OCI-LY3 (cell line): ENCODE data around the gene ALKBH5.

Source experiments
- H2AFZ ChIP-seq: fragments of 200-600, 300-600 bp; shearing (Covaris generic); 2 replicates; pipeline ENCODE4 v1.6.0; 2014; ENCODE audit warnings: antibody characterized with exemption, low read depth, low read length
- H3K27ac ChIP-seq: fragments of 200-600, 300-600 bp; sonication (generic); 2 replicates; pipeline ENCODE4 v1.5.1; 2014; ENCODE audit warnings: mild to moderate bottlenecking, low read length, moderate library complexity, mixed read lengths
- H3K27me3 ChIP-seq: fragments of 200-600, 300-600 bp; sonication (generic); 2 replicates; pipeline ENCODE4 v1.6.1; 2014; ENCODE audit warnings: low read depth, low read length, mixed read lengths
- H3K36me3 ChIP-seq: fragments of 200-600, 300-600 bp; sonication (generic); replicated peaks from 2 replicates; pipeline ENCODE3; 2014; ENCODE audit warnings: low read depth, low read length, mixed read lengths
- H3K4me1 ChIP-seq: fragments of 300-600, 200-600 bp; sonication (generic); 2 replicates; pipeline ENCODE4 v1.6.1; 2014; ENCODE audit warnings: low read length, mixed read lengths
- H3K4me2 ChIP-seq: fragments of 200-600, 300-600 bp; sonication (generic); 2 replicates; pipeline ENCODE4 v1.6.1; 2014; ENCODE audit warnings: low read length, mixed read lengths
- H3K4me3 ChIP-seq: fragments of 300-600, 200-600 bp; sonication (generic); 2 replicates; pipeline ENCODE4 v1.5.1; 2014; ENCODE audit warnings: antibody characterized with exemption, mild to moderate bottlenecking, low read length, moderate library complexity
- H3K79me2 ChIP-seq: fragments of 300-600, 200-600 bp; shearing (Covaris generic); 2 replicates; pipeline ENCODE4 v1.6.1; 2014; ENCODE audit warnings: mild to moderate bottlenecking, low read length, mixed read lengths
- H3K9ac ChIP-seq: fragments of 300-600, 200-600 bp; shearing (Covaris generic); 2 replicates; pipeline ENCODE4 v1.6.0; 2014; ENCODE audit warnings: mild to moderate bottlenecking, low read length, moderate library complexity
- H3K9me3 ChIP-seq: fragments of 200-600, 300-600 bp; shearing (Covaris generic); 2 replicates; pipeline ENCODE4 v1.6.1; 2014; ENCODE audit warnings: low read length, mixed read lengths; ENCODE audit not compliant: insufficient read depth
- H4K20me1 ChIP-seq: fragments of 200-600, 300-600 bp; sonication (generic); 2 replicates; pipeline ENCODE4 v1.6.1; 2016; ENCODE audit warnings: low read length, mixed read lengths; ENCODE audit not compliant: insufficient read depth
- EZH2phosphoT487 ChIP-seq: fragments of 200-600 bp; shearing (Covaris generic); IDR thresholded peaks from 2 replicates; pipeline ENCODE4 v1.6.1; 2018; ENCODE audit warnings: antibody characterized with exemption, mixed run types, low read depth
- TF ChIP-seq, protein P1 (sequence below): fragments of 200-600, 300-600 bp; sonication (generic); IDR thresholded peaks from 2 replicates; pipeline ENCODE4 v1.5.1; 2014; ENCODE audit warnings: antibody characterized with exemption, low read length, low read depth

Gene ALKBH5

DNA sequence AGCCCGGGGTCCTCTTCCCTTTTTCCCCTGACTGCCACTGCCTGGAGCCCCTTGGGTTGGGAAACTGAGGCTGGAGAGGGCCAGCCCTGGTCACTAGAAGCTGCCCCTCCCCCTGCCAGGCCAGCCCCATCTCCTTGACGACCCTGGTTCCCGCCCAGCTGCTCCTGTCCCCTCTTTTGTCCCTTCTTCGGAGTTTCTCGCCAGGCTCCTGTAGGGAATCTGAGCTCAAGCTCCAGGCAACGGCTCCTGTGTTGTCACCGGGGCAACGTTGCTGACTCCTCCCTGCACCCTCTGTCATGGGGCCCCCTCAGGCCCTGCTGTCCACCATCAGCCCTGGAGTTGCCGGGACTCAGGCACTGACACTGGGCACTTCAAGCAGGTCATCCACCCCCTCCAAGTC is 47.5 kb downstream of the ALKBH5 start:
- H3K27ac ChIP-seq = no peak overlapping the region
- no peak overlapping the region for H3K4me2 ChIP-seq
- H2AFZ ChIP-seq = no peak overlapping the region
- H3K9me3 ChIP-seq = no peaks in the 10 kb centered on the region
- no peak overlapping the region for H3K4me3 ChIP-seq
- H4K20me1 ChIP-seq = no peaks in the 10 kb centered on the region
- no peak for TF ChIP-seq EZH2phosphoT487
- TF ChIP-seq, protein P1, sequence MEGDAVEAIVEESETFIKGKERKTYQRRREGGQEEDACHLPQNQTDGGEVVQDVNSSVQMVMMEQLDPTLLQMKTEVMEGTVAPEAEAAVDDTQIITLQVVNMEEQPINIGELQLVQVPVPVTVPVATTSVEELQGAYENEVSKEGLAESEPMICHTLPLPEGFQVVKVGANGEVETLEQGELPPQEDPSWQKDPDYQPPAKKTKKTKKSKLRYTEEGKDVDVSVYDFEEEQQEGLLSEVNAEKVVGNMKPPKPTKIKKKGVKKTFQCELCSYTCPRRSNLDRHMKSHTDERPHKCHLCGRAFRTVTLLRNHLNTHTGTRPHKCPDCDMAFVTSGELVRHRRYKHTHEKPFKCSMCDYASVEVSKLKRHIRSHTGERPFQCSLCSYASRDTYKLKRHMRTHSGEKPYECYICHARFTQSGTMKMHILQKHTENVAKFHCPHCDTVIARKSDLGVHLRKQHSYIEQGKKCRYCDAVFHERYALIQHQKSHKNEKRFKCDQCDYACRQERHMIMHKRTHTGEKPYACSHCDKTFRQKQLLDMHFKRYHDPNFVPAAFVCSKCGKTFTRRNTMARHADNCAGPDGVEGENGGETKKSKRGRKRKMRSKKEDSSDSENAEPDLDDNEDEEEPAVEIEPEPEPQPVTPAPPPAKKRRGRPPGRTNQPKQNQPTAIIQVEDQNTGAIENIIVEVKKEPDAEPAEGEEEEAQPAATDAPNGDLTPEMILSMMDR = no peak
- peaks cover 4% of the 10 kb centered on the region; the same call in 1 of the 2 replicates for H3K4me1 ChIP-seq
- H3K36me3 ChIP-seq = no peaks in the 10 kb centered on the region
- H3K27me3 ChIP-seq = no peaks in the 10 kb centered on the region
- no peak overlapping the region for H3K9ac ChIP-seq
- no peaks in the 10 kb centered on the region for H3K79me2 ChIP-seq

DNA sequence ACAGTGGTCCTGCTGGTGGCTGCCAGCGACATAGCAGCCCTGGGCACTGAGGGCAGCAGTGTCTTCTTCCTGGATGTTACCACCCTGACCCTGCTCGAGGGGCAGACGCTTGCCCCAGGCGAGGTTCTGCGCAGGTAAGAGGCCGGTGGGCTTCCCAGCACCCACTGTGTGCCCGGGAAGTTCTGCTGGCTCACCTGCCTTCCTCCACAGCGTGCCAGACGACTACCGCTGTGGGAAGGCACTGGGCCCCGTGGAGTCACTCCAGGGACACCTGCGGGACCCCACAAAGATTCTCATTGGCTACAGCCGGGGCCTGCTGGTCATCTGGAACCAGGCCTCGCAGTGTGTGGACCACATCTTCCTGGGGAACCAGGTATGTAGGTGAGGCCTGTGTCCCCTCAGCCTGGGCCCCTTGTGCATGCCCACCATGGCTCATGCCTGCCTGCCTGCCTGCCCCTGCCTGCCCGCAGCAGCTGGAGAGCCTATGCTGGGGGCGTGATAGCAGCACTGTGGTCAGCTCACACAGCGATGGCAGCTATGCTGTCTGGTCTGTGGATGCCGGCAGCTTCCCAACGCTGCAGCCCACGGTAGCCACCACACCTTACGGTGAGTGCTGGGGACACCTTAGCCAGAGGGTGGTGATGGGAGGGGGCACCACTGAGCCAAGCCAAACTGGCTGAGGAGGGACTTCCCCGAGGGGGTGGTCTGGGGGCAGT is 50.3 kb downstream of the ALKBH5 start:
- Histone ChIP-seq H3K27me3 (no peaks in the 10 kb centered on the region), H3K4me3 (no peak overlapping the region), H3K79me2 (no peaks in the 10 kb centered on the region), H3K4me1 (no peaks in the 10 kb centered on the region), H3K9me3 (no peaks in the 10 kb centered on the region), H4K20me1 (no peaks in the 10 kb centered on the region), H3K27ac (no peak overlapping the region), H2AFZ (no peak overlapping the region), H3K4me2 (no peak overlapping the region), H3K36me3 (no peaks in the 10 kb centered on the region), H3K9ac (no peak overlapping the region)
- TF ChIP-seq, protein P1 = no peak
- TF ChIP-seq EZH2phosphoT487 = no peak

DNA sequence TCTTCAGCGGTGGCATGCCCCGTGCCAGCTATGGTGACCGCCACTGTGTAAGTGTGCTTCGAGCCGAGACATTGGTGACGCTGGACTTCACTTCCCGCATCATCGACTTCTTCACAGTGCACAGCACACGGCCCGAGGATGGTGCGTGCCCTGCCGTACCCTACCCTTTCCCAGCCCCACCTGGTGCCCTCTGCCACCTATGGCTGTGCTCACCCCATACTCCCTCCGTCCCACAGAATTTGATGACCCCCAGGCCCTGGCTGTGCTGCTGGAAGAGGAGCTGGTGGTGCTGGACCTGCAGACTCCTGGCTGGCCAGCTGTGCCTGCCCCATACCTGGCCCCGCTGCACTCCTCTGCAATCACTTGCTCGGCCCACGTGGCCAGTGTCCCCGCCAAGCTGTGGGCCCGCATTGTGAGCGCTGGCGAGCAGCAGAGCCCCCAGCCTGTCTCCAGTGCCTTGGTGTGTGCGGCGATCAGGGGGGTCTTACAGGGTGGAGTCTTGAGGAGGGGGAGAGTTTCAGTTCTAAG is 51.3 kb downstream of the ALKBH5 start:
- Histone ChIP-seq H3K4me3 (no peak overlapping the region), H3K27ac (no peak overlapping the region), H2AFZ (no peak overlapping the region), H3K4me2 (no peak overlapping the region), H3K9me3 (no peaks in the 10 kb centered on the region), H3K4me1 (no peaks in the 10 kb centered on the region), H3K79me2 (no peaks in the 10 kb centered on the region), H3K36me3 (no peaks in the 10 kb centered on the region), H3K9ac (no peak overlapping the region), H4K20me1 (no peaks in the 10 kb centered on the region), H3K27me3 (no peaks in the 10 kb centered on the region)
- TF ChIP-seq, protein P1 = no peak
- TF ChIP-seq EZH2phosphoT487 = no peak

DNA sequence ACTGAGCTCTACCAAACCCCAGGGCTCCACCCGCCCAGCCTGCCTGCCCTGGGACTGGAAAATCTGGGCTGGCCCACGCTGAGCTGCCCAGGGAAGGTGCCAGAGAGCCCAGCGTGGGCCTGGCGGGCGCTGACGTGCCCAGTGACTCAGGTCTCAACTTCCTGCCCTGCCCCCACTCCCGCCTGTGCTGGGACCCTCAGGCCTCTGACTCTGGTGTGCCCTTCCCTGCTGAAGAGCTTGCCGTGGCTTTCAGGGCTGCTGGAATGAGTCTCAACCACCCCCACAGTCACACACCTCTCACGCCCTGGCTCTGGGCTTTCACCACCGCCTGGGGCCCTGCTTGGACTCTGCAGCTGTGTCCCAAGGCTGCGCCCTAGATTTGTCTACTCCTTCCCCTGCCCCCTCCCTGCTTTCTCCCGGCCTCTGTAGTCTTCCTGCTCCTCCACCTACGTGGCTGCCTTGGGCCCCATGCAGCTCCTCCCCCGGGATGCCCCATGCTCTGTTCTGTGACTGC is 52.2 kb downstream of the ALKBH5 start:
- Histone ChIP-seq H3K79me2 (no peaks in the 10 kb centered on the region), H3K27me3 (no peaks in the 10 kb centered on the region), H3K27ac (no peak overlapping the region), H2AFZ (no peak overlapping the region), H3K4me3 (no peak overlapping the region), H3K9ac (no peak overlapping the region), H3K9me3 (no peaks in the 10 kb centered on the region), H3K4me1 (no peaks in the 10 kb centered on the region), H3K36me3 (no peaks in the 10 kb centered on the region), H3K4me2 (no peak overlapping the region), H4K20me1 (no peaks in the 10 kb centered on the region)
- no peak for TF ChIP-seq EZH2phosphoT487
- TF ChIP-seq, protein P1 = no peak
